GM18907 (cell line): ENCODE data around the gene FBXL4.

ENCODE experiments used
- ATAC-seq: cut with Tn5 transposase; IDR thresholded peaks from one replicate; pipeline ENCODE4 v1.9.1; 2021; ENCODE audit warnings: mild to moderate bottlenecking, moderate library complexity; ENCODE audit not compliant: unreplicated experiment

FBXL4 gene

GRCh38 chr6:98840996-98841513 is 106.7 kb downstream of the FBXL4 start:
- ATAC-seq, result no peak

- ATAC-seq, result no peak
Observed at GRCh38 chr6:98840385-98840784, 107.4 kb downstream of the FBXL4 start.

DNA sequence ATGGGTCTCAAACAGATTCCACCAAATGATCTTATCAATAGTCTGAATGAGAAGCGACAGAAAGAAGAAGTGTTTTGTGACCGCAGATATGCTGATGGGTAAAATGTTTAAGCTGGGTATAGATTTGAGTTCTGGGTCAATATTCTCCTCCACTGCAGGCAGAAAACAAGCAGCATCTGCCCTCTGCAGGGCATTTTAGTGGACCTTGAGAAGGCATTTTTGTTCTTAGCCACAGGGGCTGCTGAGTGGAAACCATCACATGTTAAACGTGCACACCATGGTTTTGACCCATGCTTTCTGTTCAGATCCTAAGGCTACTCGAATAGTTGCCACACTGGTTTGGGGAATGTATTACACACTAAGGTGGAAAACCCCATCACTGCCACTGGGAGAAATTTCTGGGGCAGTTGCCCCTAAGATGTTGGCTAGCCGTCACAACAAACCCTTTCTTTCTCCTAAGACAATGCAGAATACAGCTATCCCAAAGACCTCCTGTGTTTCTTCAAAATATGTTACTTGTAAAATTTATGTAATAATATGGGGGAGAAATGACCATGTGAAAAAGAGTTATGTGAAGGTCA is 107.9 kb downstream of the FBXL4 start:
- peak; percentile 44 for ATAC-seq

DNA sequence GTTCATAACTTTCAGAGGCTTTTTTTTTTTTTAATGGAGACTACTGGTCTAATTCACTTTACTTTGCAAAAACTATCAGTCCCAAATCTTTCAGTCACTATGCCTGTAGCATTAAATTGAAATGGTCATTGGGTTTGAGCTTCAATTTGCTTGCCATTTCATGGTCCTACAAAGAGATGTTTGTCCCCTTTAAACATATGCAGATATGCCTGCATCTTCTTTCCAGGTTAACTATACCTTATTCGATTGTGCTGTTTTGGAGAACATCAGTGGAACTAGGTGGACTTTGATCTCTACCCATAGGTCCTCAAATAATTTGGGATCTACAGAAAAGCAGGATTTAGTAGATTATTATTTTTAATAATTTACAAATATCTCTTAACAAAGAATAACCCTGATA is 108.8 kb downstream of the FBXL4 start:
- no peak for ATAC-seq

DNA sequence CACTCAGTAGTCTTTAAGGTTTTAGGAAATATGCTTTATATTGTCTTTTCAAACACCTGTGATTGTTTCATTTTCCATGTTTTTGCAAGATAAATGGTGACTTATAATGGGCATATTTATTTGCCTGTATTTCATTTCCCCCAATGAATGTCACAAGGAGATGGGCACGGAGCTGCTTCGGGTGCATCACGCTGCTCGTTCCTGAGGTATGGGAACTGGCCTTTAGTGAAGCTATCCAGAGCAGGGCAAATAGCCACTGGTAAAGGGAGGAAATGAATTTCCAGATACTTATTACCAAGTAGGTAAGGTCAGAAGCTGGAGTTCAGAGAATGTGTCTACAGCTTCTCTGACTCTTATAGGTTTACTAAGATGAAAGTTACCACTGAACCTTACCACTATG is 109.7 kb downstream of the FBXL4 start:
- ATAC-seq, result no peak

GRCh38 chr6:98836962-98837944 is 110.5 kb downstream of the FBXL4 start:
- ATAC-seq, result no peak

- ATAC-seq, result no peak
Observed at GRCh38 chr6:98836025-98836961, 111.5 kb downstream of the FBXL4 start.

DNA sequence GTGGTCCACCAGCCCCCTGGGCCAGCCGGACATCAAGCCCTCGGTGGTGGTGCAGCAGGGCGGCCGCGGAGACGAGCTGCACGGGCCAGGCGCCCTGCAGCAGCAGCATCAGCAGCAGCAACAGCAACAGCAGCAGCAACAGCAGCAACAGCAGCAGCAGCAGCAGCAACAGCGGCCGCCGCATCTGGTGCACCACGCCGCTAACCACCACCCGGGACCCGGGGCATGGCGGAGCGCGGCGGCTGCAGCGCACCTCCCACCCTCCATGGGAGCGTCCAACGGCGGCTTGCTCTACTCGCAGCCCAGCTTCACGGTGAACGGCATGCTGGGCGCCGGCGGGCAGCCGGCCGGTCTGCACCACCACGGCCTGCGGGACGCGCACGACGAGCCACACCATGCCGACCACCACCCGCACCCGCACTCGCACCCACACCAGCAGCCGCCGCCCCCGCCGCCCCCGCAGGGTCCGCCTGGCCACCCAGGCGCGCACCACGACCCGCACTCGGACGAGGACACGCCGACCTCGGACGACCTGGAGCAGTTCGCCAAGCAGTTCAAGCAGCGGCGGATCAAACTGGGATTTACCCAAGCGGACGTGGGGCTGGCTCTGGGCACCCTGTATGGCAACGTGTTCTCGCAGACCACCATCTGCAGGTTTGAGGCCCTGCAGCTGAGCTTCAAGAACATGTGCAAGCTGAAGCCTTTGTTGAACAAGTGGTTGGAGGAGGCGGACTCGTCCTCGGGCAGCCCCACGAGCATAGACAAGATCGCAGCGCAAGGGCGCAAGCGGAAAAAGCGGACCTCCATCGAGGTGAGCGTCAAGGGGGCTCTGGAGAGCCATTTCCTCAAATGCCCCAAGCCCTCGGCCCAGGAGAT is 112.4 kb downstream of the FBXL4 start:
- no peak for ATAC-seq

- ATAC-seq, result peak; percentile 77
Observed at GRCh38 chr6:98834060-98835031, 113.4 kb downstream of the FBXL4 start, which contains the start of gene POU3F2. Gene POU3F2 (plus strand): TSS chr6:98834574. CDS start chr6:98834874, 300 bp downstream.

DNA sequence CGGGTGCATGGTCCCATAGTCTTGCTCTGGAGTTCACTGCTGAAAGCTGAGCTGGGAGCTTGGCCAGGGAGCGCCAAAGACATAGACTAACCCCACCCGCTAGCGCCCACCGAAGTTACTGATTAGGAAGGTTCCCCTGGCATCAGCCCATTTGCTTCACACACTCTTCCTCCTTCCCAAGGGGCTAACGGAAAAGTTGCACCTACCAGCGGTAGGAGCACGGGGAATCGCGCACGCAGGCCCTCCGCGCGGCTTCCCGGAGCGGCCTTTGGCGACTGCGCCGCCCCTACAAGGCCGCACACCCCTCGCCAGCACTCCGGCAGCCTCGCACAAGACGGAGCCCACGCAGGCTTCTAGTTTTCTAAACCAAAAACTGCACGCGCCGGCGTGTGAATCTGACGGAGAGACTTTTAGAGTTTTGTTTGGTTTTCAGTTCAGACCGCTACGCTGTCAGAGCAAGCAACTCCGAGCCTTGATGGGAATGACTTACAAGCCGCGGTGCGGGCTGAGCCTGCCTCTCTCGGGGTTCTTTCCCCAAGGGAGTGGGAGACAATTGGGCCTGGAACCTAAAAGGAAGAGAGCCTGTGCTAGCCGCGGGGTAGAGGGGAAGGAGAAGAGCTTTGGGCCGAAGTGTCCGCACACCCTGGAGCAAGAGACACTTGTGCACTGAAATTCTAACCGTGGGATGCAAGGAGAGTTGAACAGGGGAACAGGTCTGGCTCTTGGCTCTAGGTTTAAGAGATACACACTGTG is 114.3 kb downstream of the FBXL4 start:
- no peak for ATAC-seq

- no peak for ATAC-seq
Observed at GRCh38 chr6:98833057-98833306, 114.8 kb downstream of the FBXL4 start.

GRCh38 chr6:98832284-98833056 is 115.3 kb downstream of the FBXL4 start:
- ATAC-seq, result no peak

GRCh38 chr6:98831959-98832283 is 115.8 kb downstream of the FBXL4 start:
- no peak for ATAC-seq

DNA sequence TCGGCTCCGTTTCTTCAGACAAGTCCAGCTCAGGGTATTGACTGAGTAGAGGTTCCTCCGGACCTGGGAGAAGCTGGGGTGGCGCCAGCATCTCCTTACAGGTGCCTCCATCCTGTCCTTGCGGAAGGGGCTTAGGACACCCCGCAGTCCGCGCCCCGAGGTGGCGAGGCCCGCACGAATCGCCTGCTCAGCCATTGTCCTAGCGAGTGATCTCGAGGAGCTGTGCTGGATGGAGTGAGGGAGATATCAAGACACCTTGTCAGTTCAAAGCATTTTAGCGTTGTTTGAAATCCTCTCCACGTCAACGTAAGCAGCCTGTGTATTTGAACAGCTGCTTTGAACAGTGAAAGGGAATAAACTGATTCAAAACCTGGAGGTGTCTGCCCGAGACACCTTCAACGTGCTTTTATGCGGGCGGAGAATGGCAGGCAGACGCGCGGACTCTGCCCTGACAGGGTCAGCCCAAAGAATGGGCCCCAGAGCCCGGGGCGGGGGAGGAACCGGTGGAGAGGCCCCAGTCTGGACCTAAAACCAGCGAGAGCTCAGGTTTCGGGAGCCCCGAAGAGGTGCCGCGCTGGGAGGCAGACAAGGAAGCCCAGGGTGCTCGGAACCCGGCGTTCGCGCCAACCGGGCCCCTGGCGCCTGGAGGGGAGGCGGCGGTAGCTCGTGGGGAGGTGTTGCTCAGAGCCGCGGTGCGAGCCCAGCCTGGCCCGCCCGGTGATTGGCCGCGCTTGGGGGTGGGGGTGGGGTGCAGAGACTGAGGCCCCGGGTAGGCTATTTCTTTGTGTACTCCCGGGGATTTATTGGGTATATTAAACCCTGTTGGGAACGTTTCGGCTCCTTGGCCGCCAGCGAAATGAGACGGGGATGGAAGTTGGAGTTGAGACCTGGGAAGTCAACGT is 116.4 kb downstream of the FBXL4 start:
- ATAC-seq, result no peak

- no peak for ATAC-seq
Observed at GRCh38 chr6:98830146-98830545, 117.6 kb downstream of the FBXL4 start.

GRCh38 chr6:98828941-98829411 is 118.8 kb downstream of the FBXL4 start:
- ATAC-seq, result no peak
